B cell (primary cell): ENCODE data around the gene ZNF14. TPM values are rescaled to one million over a fixed set of nuclear protein-coding genes. Genes with fewer than 3 reads are reported as not detected.

Experiments
- ATAC-seq: fragments of 200-7000 bp; cut with Tn5 transposase; one replicate; pipeline ENCODE4 v1.10.0; 2021; ENCODE audit warnings: low read depth, mild to moderate bottlenecking, moderate number of reproducible peaks, moderate library complexity
- CTCF ChIA-PET: fragments of 350-600 bp; sonication (Branson Sonifier 250); formaldehyde crosslinking; loops from one replicate; lab custom pipeline; 2021; ENCODE audit warnings: antibody characterized with exemption, inconsistent platforms; lab: Charles Lee
- POLR2A ChIA-PET: fragments of 350-600 bp; sonication (Branson Sonifier 250); formaldehyde crosslinking; loops from one replicate; lab custom pipeline; 2021; ENCODE audit warnings: antibody characterized with exemption; lab: Charles Lee
- DNase-seq: peaks from one replicate; pipeline ENCODE4 v3.0.0; 2013
- H2AFZ ChIP-seq: 2 replicates; pipeline ENCODE4 v1.6.1; 2012; ENCODE audit warnings: mild to moderate bottlenecking, low read depth, low read length; ENCODE audit not compliant: insufficient read depth, poor library complexity, severe bottlenecking
- H3K27ac ChIP-seq, 2 donors: 1 replicate in 1 of 2; 2 replicates in 1 of 2; pipeline ENCODE4 v1.5.1; 2012 to 2013; ENCODE audit warnings: low read length in 2 of 2, mild to moderate bottlenecking in 2 of 2, moderate library complexity in 1 of 2
- H3K27me3 ChIP-seq, 4 experiments: fragments of 200-600 bp in 1 of 4; sonication (generic) in 1 of 4; replicated peaks in 1 of 4; 1 replicate in 2 of 4; 2 replicates in 2 of 4; pipeline versions ENCODE4 v1.6.1 to v1.7.0; 2013 to 2016; ENCODE audit warnings: low read length in 3 of 4, mild to moderate bottlenecking in 2 of 4, mixed read lengths in 1 of 4, moderate library complexity in 1 of 4; ENCODE audit not compliant: insufficient read depth in 4 of 4, control insufficient read depth in 3 of 4; ENCODE audit errors: control extremely low read depth in 1 of 4
- H3K36me3 ChIP-seq, 2 experiments: replicated peaks in 1 of 2; 1 replicate in 1 of 2; 2 replicates in 1 of 2; pipeline versions ENCODE4 v1.6.1 to v1.7.1; 2013; ENCODE audit warnings: low read length in 1 of 2; ENCODE audit not compliant: insufficient read depth in 2 of 2, control insufficient read depth in 1 of 2; ENCODE audit errors: control extremely low read depth in 1 of 2, extremely low read depth in 1 of 2
- H3K4me1 ChIP-seq, 2 donors: fragments of 200-600 bp in 1 of 2; sonication (generic) in 1 of 2; 1 replicate in 1 of 2; 2 replicates in 1 of 2; pipeline versions ENCODE4 v1.5.1 to v1.6.1; 2013 to 2017; ENCODE audit warnings: low read length in 2 of 2; ENCODE audit not compliant: control insufficient read depth in 2 of 2, insufficient read depth in 2 of 2
- H3K4me2 ChIP-seq: replicated peaks from 2 replicates; pipeline ENCODE3; 2012; ENCODE audit warnings: mild to moderate bottlenecking, low read depth, low read length; ENCODE audit not compliant: poor library complexity, severe bottlenecking
- H3K4me3 ChIP-seq, 5 experiments: fragments of 200-600 bp in 1 of 5; sonication (generic) in 1 of 5; 1 replicate in 3 of 5; 2 replicates in 2 of 5; pipeline versions ENCODE4 v1.5.1 to v1.7.0; 2011 to 2016; ENCODE audit warnings: low read length in 4 of 5, mild to moderate bottlenecking in 4 of 5, low read depth in 2 of 5, control low read depth in 1 of 5, moderate library complexity in 1 of 5; ENCODE audit not compliant: insufficient read depth in 1 of 5; ENCODE audit errors: control extremely low read depth in 1 of 5, extremely low read depth in 1 of 5
- H3K79me2 ChIP-seq: fragments of 200-600 bp; sonication (generic); one replicate; pipeline ENCODE4 v1.6.0; 2016; ENCODE audit warnings: low read length; ENCODE audit not compliant: control insufficient read depth, insufficient read depth
- H3K9ac ChIP-seq: fragments of 200-600 bp; sonication (generic); 2 replicates; pipeline ENCODE4 v1.6.1; 2017; ENCODE audit warnings: mild to moderate bottlenecking, low read length, moderate library complexity
- H3K9me3 ChIP-seq, 3 donors: one replicate each; pipeline versions ENCODE4 v1.6.1 to v1.7.1; 2013; ENCODE audit warnings: low read length in 2 of 3; ENCODE audit not compliant: control insufficient read depth in 2 of 3, insufficient read depth in 1 of 3; ENCODE audit errors: control extremely low read depth in 1 of 3
- H4K20me1 ChIP-seq: 2 replicates; pipeline ENCODE4 v1.6.0; 2012; ENCODE audit warnings: mild to moderate bottlenecking, low read length; ENCODE audit not compliant: insufficient read depth, control insufficient read depth, poor library complexity, severe bottlenecking
- H3K27ac Mint-ChIP-seq: one replicate; pipeline ENCODE4 v1.8.0; 2021; ENCODE audit warnings: mixed read lengths
- H3K27me3 Mint-ChIP-seq: one replicate; pipeline ENCODE4 v1.8.0; 2021; ENCODE audit warnings: mixed read lengths
- H3K4me1 Mint-ChIP-seq: one replicate; pipeline ENCODE4 v1.8.0; 2021; ENCODE audit warnings: mixed read lengths
- H3K4me3 Mint-ChIP-seq: one replicate; pipeline ENCODE4 v1.8.0; 2021; ENCODE audit warnings: mixed read lengths
- H3K9me3 Mint-ChIP-seq: one replicate; pipeline ENCODE4 v1.8.0; 2022; ENCODE audit warnings: mixed read lengths; ENCODE audit not compliant: insufficient read depth
- CTCF ChIP-seq: fragments of 200-600 bp; IDR thresholded peaks from one replicate; pipeline ENCODE4 v1.8.0; 2022; ENCODE audit warnings: antibody characterized with exemption, mild to moderate bottlenecking
- EZH2 ChIP-seq: IDR thresholded peaks from 2 replicates; pipeline ENCODE4 v1.6.1; 2012; ENCODE audit warnings: borderline replicate concordance, low read depth, mild to moderate bottlenecking, moderate library complexity, low read length; ENCODE audit not compliant: insufficient read depth, poor library complexity, severe bottlenecking
- WGBS: methylation state at CpG from one replicate; pipeline ENCODE4 v1.1.5; 2013; ENCODE audit warnings: missing lambda C conversion rate; ENCODE audit not compliant: insufficient coverage; 5-methylcytosine and 5-hydroxymethylcytosine counted together
- intact Hi-C: fragments of 100-400 bp; cut with micrococcal nuclease; formaldehyde crosslinking; loops from one replicate; pipeline ENCODE4 v1.10.0; 2022
- polyA plus RNA-seq: library from polyadenylated mRNA; depleted of rRNA; stranded (reverse); fragments of >200 nt; gene quantifications from 2 replicates; pipeline ENCODE4 v1.2.3, GENCODE V29; 2012
- total RNA-seq, 2 donors: library from RNA; stranded (reverse); fragments of 120-200 nt in 1 of 2; gene quantifications; 1 replicate in 1 of 2; 2 replicates in 1 of 2; pipeline versions ENCODE4 v1.2.3 to v1.2.4, GENCODE V29; 2013 to 2022

The ZNF14 gene
- total and polyA plus RNA-seq, 2 donors (not counting 1 experiment from before 2014, with no cell fraction given): 3.4 to 21.0 TPM

DNA sequence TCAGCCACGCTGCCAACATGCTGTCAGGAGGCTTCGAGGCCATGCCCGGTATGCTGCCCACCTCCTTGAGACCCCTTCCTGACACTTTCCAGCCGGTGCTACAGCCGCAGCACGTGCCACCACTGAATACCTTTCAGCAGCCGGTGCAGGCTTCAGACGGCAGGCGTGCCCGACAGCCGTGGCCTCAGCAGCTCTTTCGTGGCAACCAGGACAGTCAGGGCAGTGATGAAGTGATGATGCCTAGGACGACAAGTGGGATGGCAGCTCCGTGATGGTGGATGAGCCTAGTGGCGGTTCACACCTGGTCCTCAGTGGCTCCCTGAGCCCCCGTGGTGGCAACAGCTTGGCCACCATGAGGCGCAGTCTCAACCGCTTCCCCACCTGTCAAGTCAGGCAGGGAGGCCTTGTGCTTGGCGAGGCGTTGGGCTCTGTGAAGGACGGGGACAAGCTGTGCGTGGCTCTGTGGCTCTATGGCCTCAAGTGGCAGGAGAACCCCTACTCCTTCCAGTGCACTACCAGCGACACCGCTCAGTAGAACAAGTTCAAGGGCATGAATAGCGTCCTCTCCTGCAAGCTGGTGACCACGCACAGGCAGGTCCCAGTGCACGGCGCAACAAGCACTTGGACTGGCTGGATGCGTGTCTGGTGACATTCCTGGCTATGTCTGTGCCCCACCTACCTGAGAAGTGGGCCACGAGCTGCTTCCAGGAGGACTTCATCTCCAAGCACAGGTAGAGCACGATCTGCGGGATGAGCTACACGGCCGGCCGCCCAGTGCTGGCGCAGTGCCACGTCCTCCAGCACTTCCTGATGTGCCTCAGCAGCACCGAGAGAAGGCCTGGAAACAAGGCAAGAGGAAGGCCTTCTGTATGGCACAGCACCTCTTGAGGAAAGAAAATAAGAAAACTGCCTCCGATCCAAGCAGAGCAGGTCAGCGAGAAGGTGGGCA, 18.2 kb upstream of the ZNF14 start:
- Histone ChIP-seq H3K79me2 (no peaks in the 10 kb centered on the region), H2AFZ (no peak overlapping the region), H3K4me1 (peaks cover 0 to 2% of the 10 kb centered on the region in 2 donors), H3K4me2 (no peak overlapping the region), H3K27ac (no peak overlapping the region), H3K36me3 (no peaks in the 10 kb centered on the region), H3K9ac (no peak overlapping the region), H3K27me3 (no peaks in the 10 kb centered on the region), H3K9me3 (peaks cover 0 to 25% (median 0%) of the 10 kb centered on the region in 3 donors), H4K20me1 (no peaks in the 10 kb centered on the region), H3K4me3 (no peak overlapping the region)
- no peak overlapping the region for H3K4me3 Mint-ChIP-seq
- WGBS: 95% methylated on average over 39 of the region's 40 CpGs
- H3K27me3 Mint-ChIP-seq: no peaks in the 10 kb centered on the region
- intact Hi-C loops: no loop called here
- H3K27ac Mint-ChIP-seq: no peak overlapping the region
- H3K4me1 Mint-ChIP-seq: no peaks in the 10 kb centered on the region
- peaks cover 4% of the 10 kb centered on the region for H3K9me3 Mint-ChIP-seq
- ChIA-PET CTCF (no interaction called here), POLR2A (no interaction called here)
- DNase-seq (no peak), ATAC-seq (no peak)
- TF ChIP-seq CTCF (no peak), EZH2 (no peak)
